ENCODE results near the gene CAMSAP3.

Gene CAMSAP3

GRCh38 chr19:7614859-7615741, 19.4 kb downstream of the CAMSAP3 start:
- DNase-seq (ENCODE audit: low spot score) = no peak

GRCh38 chr19:7617172-7617571, 21.5 kb downstream of the CAMSAP3 start:
- DNase-seq (ENCODE audit: low spot score) = no peak

GRCh38 chr19:7617735-7618134, 22.1 kb downstream of the CAMSAP3 start:
- no peak for DNase-seq (ENCODE audit: low spot score)

GRCh38 chr19:7618348-7618747, 22.7 kb downstream of the CAMSAP3 start:
- DNase-seq (ENCODE audit: low spot score) = no peak

- no peak for DNase-seq (ENCODE audit: low spot score)
These were observed 23.3 kb downstream of the CAMSAP3 start for GRCh38 chr19:7618771-7619510.

GRCh38 chr19:7619671-7620441, 24.2 kb downstream of the CAMSAP3 start:
- DNase-seq (ENCODE audit: low spot score) = no peak

GRCh38 chr19:7620442-7621412, 25.1 kb downstream of the CAMSAP3 start:
- DNase-seq (ENCODE audit: low spot score) = no peak

GRCh38 chr19:7622933-7623685, 27.4 kb downstream of the CAMSAP3 start:
- DNase-seq (ENCODE audit: low spot score) = no peak

GRCh38 chr19:7623725-7624603, 28.3 kb downstream of the CAMSAP3 start:
- no peak for DNase-seq (ENCODE audit: low spot score)

GRCh38 chr19:7624810-7625209, 29.1 kb downstream of the CAMSAP3 start:
- DNase-seq (ENCODE audit: low spot score) = no peak

GRCh38 chr19:7625763-7626372, 30.2 kb downstream of the CAMSAP3 start:
- no peak for DNase-seq (ENCODE audit: low spot score)

- no peak for DNase-seq (ENCODE audit: low spot score)
These were observed 31.5 kb downstream of the CAMSAP3 start for GRCh38 chr19:7627166-7627565.

- DNase-seq (ENCODE audit: low spot score) = no peak
These were observed 33.1 kb downstream of the CAMSAP3 start for GRCh38 chr19:7628589-7629311.

- peak; percentile 100 for DNase-seq (ENCODE audit: low spot score)
These were observed 33.8 kb downstream of the CAMSAP3 start, which contains the start of the genes PET100 and XAB2 for GRCh38 chr19:7629347-7630054. Gene PET100 (plus strand): TSS chr19:7629793. CDS start chr19:7629834, 41 bp downstream. Gene XAB2 (minus strand): TSS chr19:7629545. CDS start chr19:7629527, 18 bp downstream.

GRCh38 chr19:7631577-7631976, 35.9 kb downstream of the CAMSAP3 start:
- no peak for DNase-seq (ENCODE audit: low spot score)

- DNase-seq (ENCODE audit: low spot score) = no peak
These were observed 36.9 kb downstream of the CAMSAP3 start for GRCh38 chr19:7632340-7633203.

Data from AG08395 (cell line).